Astrocyte of the spinal cord (primary cell): ENCODE data around the gene TOMM20.
"Not testable (repeated sequence)": the region's sequence is repeated elsewhere in the genome, so short reads cannot be mapped to it uniquely, and the experiment has no call there.

Experiments used
- DNase-seq: peaks from one replicate; pipeline ENCODE4 v3.0.0; 2011; ENCODE audit warnings: low read depth, low spot score
- H3K4me3 ChIP-seq: 2 replicates; pipeline ENCODE4 v1.5.1; 2011; ENCODE audit warnings: low read depth, mild to moderate bottlenecking, low read length, moderate library complexity
- in situ Hi-C: cut with HindIII; loops from 2 replicates; pipeline ENCODE4 v1.10.0; 2017; ENCODE audit warnings: low sequenced_read_pairs
- TF ChIP-seq, protein P1 (sequence below): IDR thresholded peaks from 2 replicates; pipeline ENCODE4 v1.5.1; 2012; ENCODE audit warnings: low read depth, mild to moderate bottlenecking, low read length, inconsistent platforms

Gene TOMM20

DNA sequence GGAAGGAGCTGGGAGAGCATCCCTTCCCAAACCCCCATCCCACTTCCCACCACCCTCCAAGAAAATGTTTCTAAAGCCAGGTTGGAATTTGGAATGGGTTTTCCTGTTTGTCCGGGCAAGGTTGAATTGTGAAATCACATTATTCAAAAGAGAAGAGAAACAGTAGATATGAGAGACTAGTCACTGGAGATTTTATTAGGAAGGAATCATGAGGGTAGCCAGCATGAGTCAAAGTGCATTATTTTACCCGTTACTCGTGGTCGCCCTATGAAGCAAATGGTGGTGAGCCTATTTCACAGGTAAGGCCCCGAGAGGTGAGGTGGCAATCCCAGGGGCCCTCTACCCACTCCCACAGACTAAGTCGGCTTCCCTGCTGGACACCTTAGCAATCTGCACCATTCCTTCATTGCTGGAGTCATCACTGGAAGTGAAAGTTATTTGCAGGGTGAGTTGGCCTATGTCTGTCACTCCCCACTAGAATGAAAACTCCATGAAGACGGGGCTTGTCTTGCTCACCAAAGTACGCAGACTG, 52.8 kb downstream of the TOMM20 start:
- TF ChIP-seq, protein P1, sequence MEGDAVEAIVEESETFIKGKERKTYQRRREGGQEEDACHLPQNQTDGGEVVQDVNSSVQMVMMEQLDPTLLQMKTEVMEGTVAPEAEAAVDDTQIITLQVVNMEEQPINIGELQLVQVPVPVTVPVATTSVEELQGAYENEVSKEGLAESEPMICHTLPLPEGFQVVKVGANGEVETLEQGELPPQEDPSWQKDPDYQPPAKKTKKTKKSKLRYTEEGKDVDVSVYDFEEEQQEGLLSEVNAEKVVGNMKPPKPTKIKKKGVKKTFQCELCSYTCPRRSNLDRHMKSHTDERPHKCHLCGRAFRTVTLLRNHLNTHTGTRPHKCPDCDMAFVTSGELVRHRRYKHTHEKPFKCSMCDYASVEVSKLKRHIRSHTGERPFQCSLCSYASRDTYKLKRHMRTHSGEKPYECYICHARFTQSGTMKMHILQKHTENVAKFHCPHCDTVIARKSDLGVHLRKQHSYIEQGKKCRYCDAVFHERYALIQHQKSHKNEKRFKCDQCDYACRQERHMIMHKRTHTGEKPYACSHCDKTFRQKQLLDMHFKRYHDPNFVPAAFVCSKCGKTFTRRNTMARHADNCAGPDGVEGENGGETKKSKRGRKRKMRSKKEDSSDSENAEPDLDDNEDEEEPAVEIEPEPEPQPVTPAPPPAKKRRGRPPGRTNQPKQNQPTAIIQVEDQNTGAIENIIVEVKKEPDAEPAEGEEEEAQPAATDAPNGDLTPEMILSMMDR = no peak
- in situ Hi-C loops = loop anchor here (10.0 to 25.0 kb wide), 2 partner anchors 101 to 339 kb away; no protein-coding TSS in a partner anchor

DNA sequence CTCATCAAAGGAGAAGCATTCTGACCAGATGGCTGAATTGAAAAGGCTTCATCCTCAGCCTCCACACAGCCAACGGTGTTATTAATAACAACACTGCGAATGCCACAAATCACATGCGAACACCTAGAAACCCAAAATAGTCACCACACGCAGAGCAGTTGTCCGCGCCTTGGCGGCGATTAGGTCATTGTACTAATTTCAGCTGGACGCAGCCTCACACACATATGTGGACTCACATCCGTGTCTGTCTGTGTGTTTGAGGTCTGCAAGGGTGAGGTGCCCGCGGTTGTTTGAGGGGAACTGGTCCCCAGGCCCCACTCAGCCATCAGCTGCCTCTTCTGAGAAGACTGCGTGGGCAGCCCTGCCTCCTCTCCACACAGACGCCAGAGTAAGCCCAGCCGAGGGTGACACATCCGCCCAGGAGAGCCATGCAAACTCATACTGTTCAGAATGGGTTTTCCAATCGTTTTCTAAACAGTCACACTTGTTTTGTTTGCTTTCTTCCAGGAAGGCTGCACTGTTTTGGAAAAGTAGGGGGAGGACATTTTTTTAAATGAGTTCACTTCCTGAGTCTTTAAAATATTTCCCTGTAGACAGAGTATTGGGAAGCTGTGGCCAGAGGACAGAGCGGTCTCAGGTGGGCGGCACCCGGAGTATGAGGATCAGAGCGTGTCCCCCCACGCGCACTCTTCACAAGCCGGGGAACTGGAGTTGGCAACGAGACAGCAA, 53.4 kb downstream of the TOMM20 start:
- DNase-seq = peak; percentile 92
- TF ChIP-seq, protein P1 = no peak
- in situ Hi-C loops = loop anchor here (10.0 to 25.0 kb wide), 2 partner anchors 100 to 338 kb away; no protein-coding TSS in a partner anchor
- no peak overlapping the region for H3K4me3 ChIP-seq

More for the DNA sequence above, 52.8 kb downstream of the TOMM20 start:
- H3K4me3 ChIP-seq = no peak overlapping the region
- DNase-seq = no peak

DNA sequence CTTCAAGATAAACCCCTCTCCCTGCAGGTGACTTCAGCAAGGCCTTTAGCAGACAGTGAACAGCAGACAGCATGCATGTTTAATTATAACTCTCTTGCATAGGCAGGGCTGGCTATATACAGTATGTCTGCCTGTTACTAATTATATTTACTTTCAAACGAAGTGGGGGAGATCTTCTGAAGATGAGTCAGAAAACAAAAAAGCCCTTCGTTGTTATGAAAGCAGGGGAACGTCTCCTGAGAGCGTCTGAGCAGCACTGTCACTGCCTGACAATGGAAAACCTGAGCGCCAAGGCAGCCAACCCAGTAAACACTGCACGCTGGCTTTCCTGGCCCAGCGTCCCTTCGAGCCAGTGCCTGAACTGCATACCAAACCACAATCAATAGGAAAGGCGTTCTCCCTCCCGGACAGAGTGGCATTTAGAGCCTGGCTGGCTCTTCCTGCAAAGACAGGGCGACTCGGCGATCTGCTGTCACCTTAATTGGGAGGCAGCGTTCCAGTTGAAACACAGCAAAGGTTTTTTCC, 54.1 kb downstream of the TOMM20 start:
- in situ Hi-C loops = loop anchor here (10.0 to 25.0 kb wide), 2 partner anchors 100 to 337 kb away; no protein-coding TSS in a partner anchor
- peak; percentile 69 for DNase-seq
- H3K4me3 ChIP-seq = no peak overlapping the region
- TF ChIP-seq, protein P1 = no peak

DNA sequence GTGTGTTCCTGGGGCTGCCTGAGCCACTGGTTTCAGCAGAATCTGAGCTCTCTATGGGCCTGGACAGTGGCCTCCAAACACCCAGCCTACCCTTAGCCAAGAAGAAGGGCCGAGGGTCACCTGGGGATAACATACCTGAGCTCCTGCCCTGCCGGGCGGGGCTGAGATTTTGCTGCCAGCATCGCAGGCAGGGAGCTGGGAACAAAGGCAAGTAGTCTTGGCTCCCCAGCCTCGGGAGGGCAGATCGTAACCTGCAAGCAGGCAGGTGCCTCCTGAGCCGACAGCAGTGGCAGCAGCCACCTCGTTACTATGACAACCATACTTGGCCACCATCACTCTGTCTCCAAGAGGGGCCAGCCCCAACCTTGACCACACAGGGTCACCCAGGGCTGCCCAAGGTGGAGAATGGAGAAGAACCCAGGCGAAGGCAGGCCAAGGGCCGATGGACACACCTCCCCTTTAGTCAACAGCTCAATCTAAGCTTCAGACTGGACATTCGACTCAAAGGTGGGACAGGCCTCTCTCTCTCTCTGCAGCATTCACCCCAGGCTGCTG, 54.6 kb downstream of the TOMM20 start:
- TF ChIP-seq, protein P1 = no peak
- in situ Hi-C loops = loop anchor here (10.0 kb wide), 1 partner anchor 99 kb away; no protein-coding TSS in a partner anchor
- H3K4me3 ChIP-seq = no peak overlapping the region
- DNase-seq = no peak

DNA sequence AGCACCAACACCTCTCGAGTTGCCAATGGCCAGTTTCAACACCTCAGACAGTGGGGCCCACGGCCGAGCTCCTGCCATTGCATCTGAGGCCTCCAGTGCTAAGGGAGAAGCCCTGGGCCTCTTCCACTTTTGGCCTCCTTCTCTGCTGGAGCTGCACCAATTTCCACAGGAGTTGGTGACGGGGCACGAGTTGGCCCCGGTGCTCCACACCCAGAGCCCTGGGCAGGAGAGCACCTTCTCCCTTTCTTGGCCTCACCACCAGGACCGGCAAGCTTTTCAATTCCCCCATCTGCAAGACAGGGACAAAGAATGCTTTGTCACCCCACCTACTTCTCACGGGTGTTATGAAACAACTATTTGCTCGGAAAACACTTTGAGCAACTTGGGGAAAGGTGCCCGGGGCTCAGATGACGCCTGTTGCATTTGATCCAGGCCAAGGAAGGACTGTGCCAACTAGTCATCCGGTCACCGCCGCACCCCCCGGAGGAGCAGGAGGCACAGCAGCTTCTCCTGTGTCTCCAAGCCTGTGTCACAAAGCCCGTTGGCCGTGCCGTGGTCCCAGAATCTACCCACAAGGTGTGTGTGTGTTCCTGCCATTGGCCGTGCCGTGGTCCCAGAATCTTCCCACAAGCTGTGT, 55.2 kb downstream of the TOMM20 start:
- in situ Hi-C loops = loop anchor here (10.0 kb wide), 1 partner anchor 99 kb away; no protein-coding TSS in a partner anchor
- H3K4me3 ChIP-seq = no peak overlapping the region
- TF ChIP-seq, protein P1 = no peak
- no peak for DNase-seq

DNA sequence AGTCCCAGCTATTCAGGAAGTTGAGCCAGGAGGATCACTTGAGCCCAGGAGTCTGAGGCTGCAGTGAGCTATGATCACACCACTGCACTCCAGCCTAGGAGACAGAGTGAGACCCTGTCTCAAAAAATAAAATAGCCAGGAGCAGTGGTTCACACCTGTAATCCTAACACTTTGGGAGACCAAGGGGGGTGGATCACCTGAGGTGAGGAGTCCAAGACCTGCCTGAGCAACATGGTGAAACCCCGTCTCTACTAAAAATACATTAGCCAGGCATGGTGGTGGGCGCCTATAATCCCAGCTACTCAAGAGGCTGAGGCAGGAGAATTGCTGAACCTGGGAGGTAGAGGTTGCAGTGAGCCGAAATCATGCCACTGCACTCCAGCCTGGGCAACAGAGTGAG, 56.1 kb downstream of the TOMM20 start:
- not testable (repeated sequence) for DNase-seq, H3K4me3 ChIP-seq
- in situ Hi-C loops = loop anchor here (10.0 kb wide), 1 partner anchor 98 kb away; no protein-coding TSS in a partner anchor
